ENCODE data around the gene ACKR4. TPM values are rescaled to one million over a fixed set of nuclear protein-coding genes. Genes with fewer than 3 reads are reported as not detected.
"Not testable (repeated sequence)": the region's sequence is repeated elsewhere in the genome, so short reads cannot be mapped to it uniquely, and the experiment has no call there.

ACKR4 gene
- total and polyA plus RNA-seq, 7 donors, result 0.11 to 0.64 (median 0.23) TPM; not detected in 1

GRCh38 chr3:132553826-132554225 lies 43.2 kb upstream of the ACKR4 start:
- H3K4me1 ChIP-seq, result no peaks in the 10 kb centered on the region
- 68 to 72% (median 71%) methylated on average over 6 of the region's 6 CpGs for WGBS, 3 donors
- no peak overlapping the region for H3K27ac ChIP-seq
- intact Hi-C loops (cut with DNase I), result no loop called here
- H3K27me3 ChIP-seq (ENCODE audit: insufficient read depth in 3 of 3, low read length in 2 of 3), result no peaks in the 10 kb centered on the region
- H3K4me3 ChIP-seq, result no peak overlapping the region
- no peaks in the 10 kb centered on the region for H3K9me3 ChIP-seq
- peaks cover 1 to 6% of the 10 kb centered on the region in 2 donors for H3K36me3 ChIP-seq (ENCODE audit: insufficient read depth in 1 of 2, low read depth in 1 of 2)
- no peak for DNase-seq
- TF ChIP-seq, protein P1, sequence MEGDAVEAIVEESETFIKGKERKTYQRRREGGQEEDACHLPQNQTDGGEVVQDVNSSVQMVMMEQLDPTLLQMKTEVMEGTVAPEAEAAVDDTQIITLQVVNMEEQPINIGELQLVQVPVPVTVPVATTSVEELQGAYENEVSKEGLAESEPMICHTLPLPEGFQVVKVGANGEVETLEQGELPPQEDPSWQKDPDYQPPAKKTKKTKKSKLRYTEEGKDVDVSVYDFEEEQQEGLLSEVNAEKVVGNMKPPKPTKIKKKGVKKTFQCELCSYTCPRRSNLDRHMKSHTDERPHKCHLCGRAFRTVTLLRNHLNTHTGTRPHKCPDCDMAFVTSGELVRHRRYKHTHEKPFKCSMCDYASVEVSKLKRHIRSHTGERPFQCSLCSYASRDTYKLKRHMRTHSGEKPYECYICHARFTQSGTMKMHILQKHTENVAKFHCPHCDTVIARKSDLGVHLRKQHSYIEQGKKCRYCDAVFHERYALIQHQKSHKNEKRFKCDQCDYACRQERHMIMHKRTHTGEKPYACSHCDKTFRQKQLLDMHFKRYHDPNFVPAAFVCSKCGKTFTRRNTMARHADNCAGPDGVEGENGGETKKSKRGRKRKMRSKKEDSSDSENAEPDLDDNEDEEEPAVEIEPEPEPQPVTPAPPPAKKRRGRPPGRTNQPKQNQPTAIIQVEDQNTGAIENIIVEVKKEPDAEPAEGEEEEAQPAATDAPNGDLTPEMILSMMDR (IDR thresholded peaks at IDR 0.05), result no peak
- ATAC-seq, result no peak

- Histone ChIP-seq H3K36me3 (ENCODE audit: insufficient read depth in 1 of 2, low read depth in 1 of 2) (peaks cover 2 to 12% of the 10 kb centered on the region in 2 donors), H3K27me3 (ENCODE audit: insufficient read depth in 3 of 3, low read length in 2 of 3) (no peaks in the 10 kb centered on the region), H3K4me1 (no peaks in the 10 kb centered on the region), H3K4me3 (no peak overlapping the region), H3K9me3 (no peaks in the 10 kb centered on the region), H3K27ac (no peak overlapping the region)
- intact Hi-C loops (cut with DNase I), result no loop called here
- TF ChIP-seq, protein P1 (IDR thresholded peaks at IDR 0.05), result no peak
- ATAC-seq (no peak), DNase-seq (no peak)
- 53 to 57% (median 54%) methylated on average over 8 of the region's 8 CpGs for WGBS, 3 donors
These were observed 42.6 kb upstream of the ACKR4 start for GRCh38 chr3:132554437-132554836.

DNA sequence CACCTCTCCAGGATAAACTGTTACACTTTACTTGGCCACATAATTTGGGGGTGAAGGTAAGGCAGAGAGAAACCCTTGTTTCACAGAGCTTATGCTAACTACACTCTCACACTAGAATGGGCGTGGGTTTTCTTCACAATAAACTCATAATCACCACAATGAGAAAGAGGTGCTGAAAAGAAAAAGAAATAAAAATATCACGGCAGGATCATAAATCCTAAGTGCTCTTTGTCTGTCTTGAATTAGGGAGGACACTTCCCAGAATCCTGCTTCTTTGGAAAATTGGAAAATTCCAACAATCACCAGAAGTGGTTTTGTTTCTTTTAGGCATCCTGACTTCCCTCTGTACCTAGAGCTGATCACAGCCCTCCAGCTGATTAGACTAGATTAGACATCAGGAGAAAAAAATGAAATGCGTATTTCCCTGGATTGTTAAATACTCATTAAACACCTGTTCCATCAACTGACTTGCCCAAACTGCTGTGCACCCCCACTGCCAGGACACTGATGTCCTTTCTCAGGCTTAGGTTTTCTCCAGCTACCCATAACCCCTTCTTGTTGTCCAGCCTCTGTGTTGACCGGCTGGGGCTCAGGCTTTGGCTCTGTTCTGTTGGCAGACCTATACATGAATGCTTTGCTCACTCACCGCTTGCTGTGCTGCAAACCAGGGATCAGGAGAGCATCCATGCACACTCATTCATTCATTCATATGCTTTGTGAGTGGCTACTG lies 41.6 kb upstream of the ACKR4 start:
- Histone ChIP-seq H3K4me1 (no peaks in the 10 kb centered on the region), H3K27me3 (ENCODE audit: insufficient read depth in 3 of 3, low read length in 2 of 3) (no peaks in the 10 kb centered on the region), H3K9me3 (no peaks in the 10 kb centered on the region), H3K4me3 (no peak overlapping the region), H3K27ac (no peak overlapping the region), H3K36me3 (ENCODE audit: insufficient read depth in 1 of 2, low read depth in 1 of 2) (peaks cover 2 to 20% of the 10 kb centered on the region in 2 donors)
- 60 to 79% (median 63%) methylated on average over 5 of the region's 5 CpGs for WGBS, 3 donors
- ATAC-seq (no peak), DNase-seq (no peak)
- TF ChIP-seq, protein P1 (IDR thresholded peaks at IDR 0.05), result no peak
- intact Hi-C loops (cut with DNase I), result no loop called here

GRCh38 chr3:132556036-132556386 lies 41.1 kb upstream of the ACKR4 start:
- intact Hi-C loops (cut with DNase I); ATAC-seq; DNase-seq; H3K9me3 ChIP-seq; H3K27me3 ChIP-seq (ENCODE audit: insufficient read depth in 3 of 3, low read length in 2 of 3); H3K27ac ChIP-seq; H3K4me1 ChIP-seq; H3K4me3 ChIP-seq: not testable (repeated sequence)
- H3K36me3 ChIP-seq (ENCODE audit: insufficient read depth in 1 of 2, low read depth in 1 of 2), result peaks cover 2 to 25% of the 10 kb centered on the region in 2 donors
- WGBS, 3 donors, result 86 to 93% (median 90%) methylated on average over 3 of the region's 3 CpGs

- peak; percentile 55 to 58 for DNase-seq
- Histone ChIP-seq H3K4me3 (no peak overlapping the region), H3K36me3 (ENCODE audit: insufficient read depth in 1 of 2, low read depth in 1 of 2) (peaks cover 2 to 27% of the 10 kb centered on the region in 2 donors), H3K27me3 (ENCODE audit: insufficient read depth in 3 of 3, low read length in 2 of 3) (no peaks in the 10 kb centered on the region), H3K9me3 (no peaks in the 10 kb centered on the region), H3K4me1 (no peaks in the 10 kb centered on the region), H3K27ac (no peak overlapping the region)
- WGBS, 3 donors, result 54 to 77% (median 55%) methylated on average over 8 of the region's 8 CpGs
- intact Hi-C loops (cut with DNase I), result no loop called here
- TF ChIP-seq, protein P1 (IDR thresholded peaks at IDR 0.05), result no peak
- peak in 3 of 4 donors; percentile 48 to 63 (median 54) for ATAC-seq
These were observed 40.4 kb upstream of the ACKR4 start for GRCh38 chr3:132556508-132557159.

Measured in psoas muscle (tissue), 8 donors.